Activated CD8-positive, alpha-beta memory T cell treated with anti-CD3 and anti-CD28 coated beads, Interleukin-2, amount 50 U/mL, for 1 hour (primary cell): Measurements from ENCODE around the gene EIF1AD.

ENCODE experiments used
- DNase-seq: peaks from one replicate; pipeline ENCODE4 v3.0.0-alpha.2; 2020; ENCODE audit errors: extremely low read depth

The EIF1AD gene

GRCh38 chr11:66004186-66004585 lies 2.2 kb upstream of the EIF1AD start:
- DNase-seq: no peak

- no peak for DNase-seq
Observed at GRCh38 chr11:66003291-66003690, 1.3 kb upstream of the EIF1AD start.

GRCh38 chr11:66002648-66003225 lies 780 bp upstream of the EIF1AD start:
- no peak for DNase-seq

- DNase-seq: no peak
Observed at GRCh38 chr11:65997286-65997685, 4.7 kb downstream of the EIF1AD start.

GRCh38 chr11:65992056-65992455 lies 9.9 kb downstream of the EIF1AD start:
- no peak for DNase-seq

GRCh38 chr11:65988791-65989592 lies 13.0 kb downstream of the EIF1AD start:
- peak; percentile 86 for DNase-seq

- no peak for DNase-seq
Observed at GRCh38 chr11:65987336-65987735, 14.6 kb downstream of the EIF1AD start.

- DNase-seq: no peak
Observed at GRCh38 chr11:65983589-65983987, 18.4 kb downstream of the EIF1AD start.

- no peak for DNase-seq
Observed at GRCh38 chr11:65982824-65983588, 19.0 kb downstream of the EIF1AD start.

- DNase-seq: no peak
Observed at GRCh38 chr11:65981972-65982823, 19.8 kb downstream of the EIF1AD start.

- DNase-seq: no peak
Observed at GRCh38 chr11:65981101-65981740, 20.7 kb downstream of the EIF1AD start.

- DNase-seq: no peak
Observed at GRCh38 chr11:65979261-65979759, 22.6 kb downstream of the EIF1AD start.

GRCh38 chr11:65978391-65979238 lies 23.3 kb downstream of the EIF1AD start:
- no peak for DNase-seq

GRCh38 chr11:65977621-65978390 lies 24.2 kb downstream of the EIF1AD start:
- DNase-seq: no peak

GRCh38 chr11:65976216-65977176 lies 25.5 kb downstream of the EIF1AD start:
- DNase-seq: no peak

- no peak for DNase-seq
Observed at GRCh38 chr11:65975771-65976170, 26.2 kb downstream of the EIF1AD start.

- no peak for DNase-seq
Observed at GRCh38 chr11:65973439-65974110, 28.4 kb downstream of the EIF1AD start.

GRCh38 chr11:65972116-65972515 lies 29.8 kb downstream of the EIF1AD start:
- DNase-seq: no peak
